Loucy (cell line): ENCODE results near the gene ACTRT3.
A peak's percentile ranks its signal among the peaks of the same experiment; 100 is the strongest.

Experiments
- H2AFZ ChIP-seq: fragments of 200-600 bp; sonication (generic); 2 replicates; pipeline ENCODE4 v1.6.0; 2016; ENCODE audit warnings: antibody characterized with exemption, mild to moderate bottlenecking, low read length, moderate library complexity
- H3F3A ChIP-seq: fragments of 200-600 bp; 2 replicates; pipeline ENCODE4 v1.6.0; 2016; ENCODE audit warnings: antibody characterized with exemption, low read depth, mild to moderate bottlenecking
- H3K27me3 ChIP-seq: fragments of 200-600 bp; sonication (generic); 2 replicates; pipeline ENCODE4 v1.6.1; 2014; ENCODE audit warnings: low read length, mild to moderate bottlenecking; ENCODE audit not compliant: insufficient read depth, poor library complexity, severe bottlenecking
- H3K36me3 ChIP-seq: fragments of 200-600 bp; sonication (generic); 2 replicates; pipeline ENCODE4 v1.6.1; 2016; ENCODE audit warnings: low read length; ENCODE audit not compliant: insufficient read depth
- H3K4me1 ChIP-seq: fragments of 200-600 bp; sonication (generic); 2 replicates; pipeline ENCODE4 v1.5.1; 2014; ENCODE audit warnings: low read length, mild to moderate bottlenecking; ENCODE audit not compliant: insufficient read depth, poor library complexity, severe bottlenecking
- H3K4me2 ChIP-seq: fragments of 200-600 bp; sonication (generic); 2 replicates; pipeline ENCODE4 v1.6.0; 2014; ENCODE audit warnings: antibody characterized with exemption, low read length, low read depth, mild to moderate bottlenecking; ENCODE audit not compliant: poor library complexity, severe bottlenecking
- H3K4me3 ChIP-seq: fragments of 200-600 bp; sonication (generic); 2 replicates; pipeline ENCODE4 v1.5.1; 2014; ENCODE audit warnings: low read length, mild to moderate bottlenecking, mixed read lengths; ENCODE audit not compliant: poor library complexity, severe bottlenecking
- H3K79me2 ChIP-seq: fragments of 200-600 bp; sonication (generic); 2 replicates; pipeline ENCODE4 v1.6.1; 2014; ENCODE audit warnings: low read length; ENCODE audit not compliant: insufficient read depth
- H3K9ac ChIP-seq: fragments of 200-600 bp; sonication (generic); 2 replicates; pipeline ENCODE4 v1.6.0; 2014; ENCODE audit warnings: mild to moderate bottlenecking, low read depth, low read length, moderate library complexity; ENCODE audit not compliant: poor library complexity, severe bottlenecking
- H3K9me2 ChIP-seq: fragments of 200-600 bp; sonication (generic); replicated peaks from 2 replicates; pipeline ENCODE4 v1.6.1; 2016; ENCODE audit warnings: low read depth, low read length, mixed read lengths
- H3K9me3 ChIP-seq: fragments of 200-600 bp; sonication (generic); 2 replicates; pipeline ENCODE4 v1.6.1; 2014; ENCODE audit warnings: mild to moderate bottlenecking, antibody characterized with exemption, low read length, low read depth; ENCODE audit not compliant: insufficient read depth
- H4K20me1 ChIP-seq: fragments of 200-600 bp; sonication (generic); 2 replicates; pipeline ENCODE4 v1.6.0; 2014; ENCODE audit warnings: antibody characterized with exemption, low read length, mild to moderate bottlenecking; ENCODE audit not compliant: insufficient read depth, poor library complexity, severe bottlenecking
- EZH2phosphoT487 ChIP-seq: fragments of 200-600 bp; IDR thresholded peaks from 2 replicates; pipeline ENCODE4 v1.6.1; 2018; ENCODE audit warnings: antibody characterized with exemption, mild to moderate bottlenecking, moderate library complexity, borderline replicate concordance
- TF ChIP-seq, protein P1 (sequence below): fragments of 200-600 bp; sonication (generic); conservative IDR thresholded peaks from 2 replicates; pipeline ENCODE4 v1.5.1; 2014; ENCODE audit warnings: mild to moderate bottlenecking, antibody characterized with exemption, low read length

Gene ACTRT3

DNA sequence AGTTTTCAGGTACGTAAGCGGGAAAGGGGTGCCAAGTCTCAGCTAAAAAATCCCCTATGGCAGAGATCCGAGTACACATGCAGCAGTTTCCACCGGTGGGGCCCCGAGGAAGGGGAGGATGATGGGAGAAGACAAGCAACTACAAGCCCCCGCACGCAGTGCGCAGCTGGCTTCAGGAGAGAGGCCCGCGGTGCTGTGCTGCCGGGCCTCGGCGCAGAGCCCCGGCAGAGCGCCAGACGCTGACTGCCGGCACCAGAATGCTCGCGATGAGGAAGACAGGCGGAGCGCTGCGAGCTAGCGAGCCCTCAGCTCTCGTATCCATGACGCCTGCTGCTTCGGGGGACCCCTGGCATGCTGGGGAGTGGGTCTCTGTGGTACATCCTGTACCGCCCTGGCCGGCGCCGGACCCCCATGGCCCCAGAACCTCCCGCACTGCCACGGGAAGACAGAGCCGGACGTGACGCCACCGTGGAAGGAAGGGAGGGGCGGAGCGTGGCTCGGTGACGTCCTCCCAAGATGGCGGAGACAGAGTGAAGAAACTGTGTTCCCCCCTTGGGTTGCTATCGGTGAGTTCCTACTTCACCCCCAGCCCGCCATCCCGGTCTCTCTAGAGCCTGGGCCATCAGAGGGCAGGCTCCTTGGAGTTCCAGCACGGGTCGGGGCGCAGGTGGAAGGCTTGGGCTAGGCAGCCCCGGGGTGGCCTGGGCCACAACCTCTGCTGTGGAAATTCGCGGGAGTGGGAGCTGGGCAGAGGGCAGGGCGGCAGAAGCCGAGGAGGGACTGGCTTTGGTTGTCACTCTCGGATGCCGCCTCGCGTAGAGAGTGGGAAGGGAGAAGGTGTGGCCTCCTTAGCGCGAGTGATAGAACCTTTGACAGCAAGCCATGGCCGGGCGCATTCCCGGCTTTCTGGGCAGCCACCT lies 3.8 kb upstream of the ACTRT3 start, which contains the start of gene MYNN:
TSS of gene MYNN (plus strand) at position 500 of the 920 bp plus-strand sequence. CDS start 900 bp downstream, outside the sequence.
- Histone ChIP-seq H3K79me2 (peaks cover 43% of the 10 kb centered on the region), H3K36me3 (no peaks in the 10 kb centered on the region), H3K4me3 (peak within 1 kb of the TSS; percentile 85), H4K20me1 (peaks cover 37% of the 10 kb centered on the region), H3K9me2 (no peaks in the 10 kb centered on the region), H3K4me2 (peak within 1 kb of the TSS; percentile 80), H3K4me1 (peaks cover 26% of the 10 kb centered on the region), H2AFZ (peak within 1 kb of the TSS; percentile 97), H3K27me3 (no peaks in the 10 kb centered on the region), H3K9ac (peak within 1 kb of the TSS; percentile 90), H3F3A (peaks cover 19% of the 10 kb centered on the region), H3K9me3 (no peaks in the 10 kb centered on the region)
- TF ChIP-seq, protein P1, sequence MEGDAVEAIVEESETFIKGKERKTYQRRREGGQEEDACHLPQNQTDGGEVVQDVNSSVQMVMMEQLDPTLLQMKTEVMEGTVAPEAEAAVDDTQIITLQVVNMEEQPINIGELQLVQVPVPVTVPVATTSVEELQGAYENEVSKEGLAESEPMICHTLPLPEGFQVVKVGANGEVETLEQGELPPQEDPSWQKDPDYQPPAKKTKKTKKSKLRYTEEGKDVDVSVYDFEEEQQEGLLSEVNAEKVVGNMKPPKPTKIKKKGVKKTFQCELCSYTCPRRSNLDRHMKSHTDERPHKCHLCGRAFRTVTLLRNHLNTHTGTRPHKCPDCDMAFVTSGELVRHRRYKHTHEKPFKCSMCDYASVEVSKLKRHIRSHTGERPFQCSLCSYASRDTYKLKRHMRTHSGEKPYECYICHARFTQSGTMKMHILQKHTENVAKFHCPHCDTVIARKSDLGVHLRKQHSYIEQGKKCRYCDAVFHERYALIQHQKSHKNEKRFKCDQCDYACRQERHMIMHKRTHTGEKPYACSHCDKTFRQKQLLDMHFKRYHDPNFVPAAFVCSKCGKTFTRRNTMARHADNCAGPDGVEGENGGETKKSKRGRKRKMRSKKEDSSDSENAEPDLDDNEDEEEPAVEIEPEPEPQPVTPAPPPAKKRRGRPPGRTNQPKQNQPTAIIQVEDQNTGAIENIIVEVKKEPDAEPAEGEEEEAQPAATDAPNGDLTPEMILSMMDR: peak; percentile 28
- TF ChIP-seq EZH2phosphoT487: no peak

DNA sequence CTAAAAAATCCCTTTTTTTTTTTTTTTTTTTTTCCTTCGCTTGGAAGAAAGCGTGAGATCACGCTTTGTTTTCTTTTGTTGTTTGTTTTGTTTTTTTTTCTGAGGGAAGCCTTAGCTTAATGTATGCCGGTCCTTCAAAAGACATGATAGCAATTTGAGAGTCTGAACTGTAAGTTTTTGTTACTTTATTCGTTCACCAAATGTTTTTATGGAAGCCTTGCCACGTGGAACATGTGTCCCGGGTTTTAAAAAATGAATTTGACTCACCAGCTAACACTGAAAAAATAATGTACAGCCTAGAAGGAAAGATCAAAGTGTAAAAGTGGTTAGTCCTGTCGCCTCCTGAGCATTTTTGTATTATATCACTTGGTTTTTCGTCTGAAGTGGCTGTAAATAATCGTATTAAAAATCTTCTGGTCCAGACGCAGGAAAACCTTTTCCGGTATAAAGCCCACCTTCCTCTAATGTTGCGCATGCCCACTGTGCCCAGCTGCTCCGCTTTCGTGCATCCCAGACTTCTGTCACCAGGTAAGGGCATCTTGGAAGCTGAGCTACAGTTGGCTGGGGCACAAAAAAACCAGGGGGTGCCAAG lies 3.0 kb upstream of the ACTRT3 start:
- Histone ChIP-seq H2AFZ (peak overlapping the region; percentile 97), H3K4me2 (peak overlapping the region; percentile 80), H3K79me2 (peaks cover 36% of the 10 kb centered on the region), H3K27me3 (no peaks in the 10 kb centered on the region), H4K20me1 (peaks cover 31% of the 10 kb centered on the region), H3K4me1 (peaks cover 26% of the 10 kb centered on the region), H3K4me3 (peak overlapping the region; percentile 85), H3K9ac (peak overlapping the region; percentile 90), H3K9me2 (no peaks in the 10 kb centered on the region), H3K36me3 (no peaks in the 10 kb centered on the region), H3F3A (peaks cover 27% of the 10 kb centered on the region), H3K9me3 (no peaks in the 10 kb centered on the region)
- no peak for TF ChIP-seq EZH2phosphoT487
- TF ChIP-seq, protein P1: no peak

DNA sequence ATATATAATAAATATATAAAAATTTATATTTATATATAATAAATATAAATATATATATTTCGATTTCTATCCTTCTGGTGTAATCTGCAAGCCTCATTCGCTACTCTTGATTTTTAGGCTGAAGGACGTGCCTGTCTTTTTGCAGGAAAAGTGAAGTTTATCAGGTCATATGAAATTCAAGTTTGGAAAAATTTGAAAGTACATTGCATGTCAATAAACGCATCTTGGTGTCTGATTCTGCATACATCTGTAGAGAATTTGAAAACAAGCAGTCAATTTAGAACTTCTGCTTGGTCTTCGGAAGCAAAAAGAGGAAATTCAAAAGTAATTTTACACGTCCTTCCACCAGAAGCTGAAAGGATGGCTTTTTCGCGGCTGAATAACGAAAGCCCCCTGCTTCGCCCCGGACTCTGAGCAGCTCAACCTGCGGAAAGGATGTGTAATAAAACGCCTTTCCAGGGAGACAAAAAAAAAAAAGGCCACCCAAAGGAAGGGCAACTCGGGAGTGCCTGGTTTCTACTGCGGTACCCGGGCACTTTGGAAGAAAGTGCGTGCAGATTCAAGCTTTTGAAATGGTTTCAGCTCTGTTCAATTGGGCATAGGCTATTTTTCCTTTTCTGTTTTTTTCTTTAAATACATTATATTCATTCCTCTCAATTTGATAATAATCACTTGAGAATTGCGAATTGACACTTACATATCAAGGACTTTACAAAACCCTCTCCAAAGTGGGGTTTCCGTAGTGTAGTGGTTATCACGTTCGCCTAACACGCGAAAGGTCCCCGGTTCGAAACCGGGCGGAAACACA lies 2.3 kb upstream of the ACTRT3 start:
- Histone ChIP-seq H3K4me3 (peak overlapping the region; percentile 85), H3F3A (peaks cover 34% of the 10 kb centered on the region), H3K27me3 (no peaks in the 10 kb centered on the region), H2AFZ (peak overlapping the region; percentile 97), H3K9ac (peak overlapping the region; percentile 90), H3K9me2 (no peaks in the 10 kb centered on the region), H3K36me3 (no peaks in the 10 kb centered on the region), H3K79me2 (peaks cover 30% of the 10 kb centered on the region), H3K4me1 (peaks cover 26% of the 10 kb centered on the region), H3K4me2 (peak overlapping the region; percentile 80), H3K9me3 (no peaks in the 10 kb centered on the region), H4K20me1 (peaks cover 26% of the 10 kb centered on the region)
- TF ChIP-seq EZH2phosphoT487: no peak
- TF ChIP-seq, protein P1: no peak
